SK-MEL-5 (cell line): Measurements from ENCODE around the gene MPV17. TPM values are rescaled to one million over a fixed set of nuclear protein-coding genes. Genes with fewer than 3 reads are reported as not detected.
"Not testable (repeated sequence)": the region's sequence is repeated elsewhere in the genome, so short reads cannot be mapped to it uniquely, and the experiment has no call there.

Experiments used
- DNase-seq: peaks from one replicate; pipeline ENCODE4 v3.0.0-alpha.2; 2016; ENCODE audit warnings: low read depth, low spot score
- in situ Hi-C: cut with HindIII; loops from 2 replicates; pipeline ENCODE4 v1.10.0; 2016; ENCODE audit warnings: low sequenced_read_pairs, high pct_unique_total_duplicates, low pct_unique_long_range_greater_than_20kb
- polyA plus RNA-seq, 2 experiments: library from polyadenylated mRNA; depleted of rRNA; stranded (reverse); fragments of >200 nt; gene quantifications; 2 replicates each; pipeline ENCODE4 v1.2.3, GENCODE V29; 2015
- total RNA-seq: library from RNA; depleted of rRNA; stranded (reverse); fragments of >200 nt; shearing (Covaris generic); gene quantifications from 2 replicates; pipeline ENCODE4 v1.2.3, GENCODE V29; 2014; rRNA removed

Gene MPV17
- total RNA-seq, result 268 and 286 TPM in 2 replicates
- polyA plus RNA-seq (2015; cell fraction: cytosol; rRNA removed), result 174 and 219 TPM in 2 replicates
- polyA plus RNA-seq (2015; cell fraction: nucleus; rRNA removed), result 292 and 359 TPM in 2 replicates

DNA sequence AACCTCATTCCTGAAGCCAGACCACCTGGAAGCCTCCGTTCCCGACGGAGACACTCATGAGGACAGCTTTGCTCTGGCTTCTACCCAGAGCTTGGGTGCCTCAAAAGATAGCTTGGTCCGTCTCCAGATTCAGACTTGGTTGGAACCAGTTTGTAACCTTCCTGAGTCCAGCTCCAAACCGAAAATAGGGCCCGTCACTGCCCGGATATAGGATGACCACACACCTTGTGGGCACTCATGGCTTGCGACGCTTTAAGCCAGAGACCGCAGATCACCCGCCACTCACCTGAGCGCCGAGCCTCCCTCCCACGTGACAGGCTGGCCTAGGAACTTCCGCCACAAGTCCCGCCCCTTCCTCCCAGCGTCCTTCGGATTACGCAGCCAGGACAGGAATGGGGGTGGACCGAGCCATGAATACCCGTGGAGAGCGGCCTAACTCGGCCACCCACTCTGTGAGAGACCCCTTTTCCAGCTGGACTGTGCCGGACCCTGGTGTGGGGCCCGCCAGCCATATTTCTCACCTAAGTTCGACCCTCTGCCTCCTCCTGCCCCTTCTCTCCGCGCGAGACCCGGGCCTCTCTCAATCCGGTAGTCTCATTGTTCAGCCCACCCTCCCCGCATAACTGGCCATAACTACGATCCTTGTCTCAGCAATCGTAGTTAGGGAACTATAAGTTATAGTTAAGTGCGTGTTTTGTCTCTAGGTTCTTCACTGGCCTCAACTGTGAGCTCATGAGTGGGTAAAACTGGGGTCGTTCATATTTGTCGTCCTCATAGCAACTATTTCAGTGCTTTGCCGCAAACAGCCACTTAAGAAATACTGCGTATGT lies at the start of gene MPV17:
Gene MPV17, minus strand, starts transcription at position 332 of the 830 bp plus-strand sequence. CDS start 580 bp downstream, outside the sequence.
- in situ Hi-C loops, result no loop called here
- DNase-seq, result peak; percentile 97

GRCh38 chr2:27370816-27371620 lies 48.1 kb upstream of the MPV17 start:
- DNase-seq, result peak; percentile 43
- in situ Hi-C loops, result no loop called here

- in situ Hi-C loops, result no loop called here
- DNase-seq, result peak; percentile 100
Observed at GRCh38 chr2:27370026-27370815, 47.3 kb upstream of the MPV17 start, which contains the start of the genes EIF2B4 and SNX17. EIF2B4 (minus strand) TSS chr2:27370338; CDS start chr2:27370314, 24 bp downstream. SNX17 (plus strand) TSS chr2:27370616; CDS start chr2:27370744, 128 bp downstream.

- in situ Hi-C loops, result no loop called here
- peak; percentile 65 for DNase-seq
Observed at GRCh38 chr2:27369471-27370025, 46.7 kb upstream of the MPV17 start.

DNA sequence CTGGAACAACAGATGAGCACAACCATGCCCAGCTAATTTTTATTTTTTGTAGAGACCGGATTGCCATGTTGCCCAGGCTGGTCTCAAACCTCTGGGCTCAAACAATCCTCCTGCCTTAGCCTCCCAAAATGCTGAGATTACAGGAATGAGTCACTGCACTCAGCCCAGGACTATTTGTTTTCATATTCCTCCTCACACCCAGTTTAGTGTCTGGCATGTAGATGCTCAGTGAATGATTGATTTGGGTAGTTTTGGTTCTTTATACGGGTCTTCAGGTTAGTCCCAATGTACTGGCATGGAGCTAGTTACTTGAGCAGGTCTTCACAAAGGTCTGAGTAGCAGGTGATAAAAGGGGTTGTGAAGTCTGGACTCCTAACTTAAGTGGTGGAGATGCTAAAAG lies 41.0 kb upstream of the MPV17 start:
- in situ Hi-C loops, result no loop called here
- DNase-seq, result no peak

DNA sequence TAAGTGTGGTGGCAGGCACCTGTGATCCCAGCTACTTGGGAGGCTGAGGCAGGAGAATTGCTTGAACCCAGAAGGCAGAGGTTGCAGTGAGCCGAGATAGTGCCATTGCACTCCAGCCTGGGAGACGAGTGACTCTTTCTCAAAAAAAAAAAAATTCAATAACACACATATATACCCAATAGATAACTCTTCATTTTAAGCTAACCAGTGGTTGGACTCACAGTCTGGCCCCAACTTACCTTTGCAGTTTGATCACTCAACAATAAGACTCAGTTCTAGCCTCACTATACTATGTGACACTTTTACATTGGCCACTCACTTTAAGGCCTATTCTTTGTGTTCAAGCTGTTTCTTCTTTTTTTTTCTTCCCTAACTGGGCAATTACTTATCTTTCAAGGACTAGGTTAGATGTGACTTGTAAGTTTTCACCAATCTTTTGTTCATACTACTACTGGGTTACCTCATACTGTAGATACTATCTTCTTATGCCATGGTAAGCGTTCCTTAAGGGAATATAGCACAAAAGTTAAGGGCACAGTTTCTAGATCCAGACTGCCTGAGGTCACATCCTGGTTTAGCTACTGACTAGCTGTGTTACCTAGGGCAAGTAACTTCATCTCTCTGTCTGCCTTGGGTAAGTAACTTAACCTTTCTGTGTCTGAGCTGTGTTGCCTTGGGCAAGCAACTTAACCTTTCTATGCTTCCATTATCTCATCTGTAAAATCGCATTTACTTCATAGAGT lies 40.0 kb upstream of the MPV17 start:
- no peak for DNase-seq
- in situ Hi-C loops, result no loop called here

GRCh38 chr2:27356382-27357181 lies 33.7 kb upstream of the MPV17 start, which contains the start of gene GTF3C2:
GTF3C2 (minus strand) TSS chr2:27356764; CDS start chr2:27343554, 13,210 bp downstream.
- DNase-seq, result peak; percentile 98
- in situ Hi-C loops, result no loop called here

DNA sequence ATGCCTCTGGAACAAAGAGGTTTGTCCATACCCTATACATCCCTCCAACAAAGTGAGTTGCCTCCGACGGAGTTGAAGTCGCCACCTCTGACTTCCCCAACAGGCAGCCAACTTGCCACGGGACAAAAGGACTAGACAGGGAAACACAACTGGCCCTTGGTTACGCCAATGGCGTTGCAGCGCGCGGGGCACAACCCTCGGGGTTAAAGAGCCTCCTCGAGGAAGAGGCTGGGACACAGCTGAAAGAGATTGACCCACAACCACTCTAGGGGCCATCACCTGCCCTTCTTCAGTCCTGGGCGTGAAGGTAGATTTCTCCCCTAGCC lies 33.1 kb upstream of the MPV17 start:
- in situ Hi-C loops, result no loop called here
- DNase-seq, result peak; percentile 81

GRCh38 chr2:27354597-27354927 lies 31.7 kb upstream of the MPV17 start:
- in situ Hi-C loops, result no loop called here
- no peak for DNase-seq

GRCh38 chr2:27353762-27354596 lies 31.1 kb upstream of the MPV17 start:
- DNase-seq, result no peak
- in situ Hi-C loops, result no loop called here

GRCh38 chr2:27353386-27353761 lies 30.5 kb upstream of the MPV17 start:
- DNase-seq, in situ Hi-C loops: not testable (repeated sequence)

DNA sequence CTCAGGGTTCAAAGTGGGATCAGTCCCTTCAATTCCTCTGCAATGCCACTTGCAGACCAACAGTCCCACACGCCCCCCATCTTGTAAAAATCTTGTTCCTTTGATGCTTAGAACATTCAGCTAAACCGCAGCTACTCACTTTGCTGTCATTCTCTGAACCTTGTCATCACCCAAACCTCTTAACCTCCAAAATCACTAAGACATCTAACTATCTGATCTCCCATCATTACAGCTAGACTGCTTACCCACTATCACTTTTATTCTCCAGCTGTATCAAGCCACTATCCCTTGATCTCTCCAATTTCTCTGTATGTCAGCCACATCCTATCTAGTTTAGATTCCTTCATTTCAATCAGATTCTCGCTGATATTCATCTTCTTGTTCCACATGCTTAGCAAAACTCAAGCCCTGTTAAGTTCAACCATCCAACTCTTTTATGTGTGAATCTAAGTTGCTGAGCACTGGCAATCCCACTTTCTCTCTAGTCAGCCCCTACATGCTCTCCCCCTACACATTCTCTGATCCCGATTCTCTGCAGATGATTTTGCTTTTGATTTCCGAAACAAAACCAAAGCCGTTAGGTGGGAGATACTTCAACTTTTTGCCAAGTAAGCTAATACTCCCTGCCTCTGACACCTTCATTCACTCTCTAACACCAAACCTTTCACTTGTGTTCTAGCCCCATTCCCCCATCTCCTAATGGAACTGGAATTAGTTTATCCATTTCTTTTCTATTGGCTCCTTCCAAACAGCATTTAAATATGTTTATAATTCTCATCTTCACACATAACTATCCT lies 29.1 kb upstream of the MPV17 start:
- in situ Hi-C loops, result no loop called here
- no peak for DNase-seq

DNA sequence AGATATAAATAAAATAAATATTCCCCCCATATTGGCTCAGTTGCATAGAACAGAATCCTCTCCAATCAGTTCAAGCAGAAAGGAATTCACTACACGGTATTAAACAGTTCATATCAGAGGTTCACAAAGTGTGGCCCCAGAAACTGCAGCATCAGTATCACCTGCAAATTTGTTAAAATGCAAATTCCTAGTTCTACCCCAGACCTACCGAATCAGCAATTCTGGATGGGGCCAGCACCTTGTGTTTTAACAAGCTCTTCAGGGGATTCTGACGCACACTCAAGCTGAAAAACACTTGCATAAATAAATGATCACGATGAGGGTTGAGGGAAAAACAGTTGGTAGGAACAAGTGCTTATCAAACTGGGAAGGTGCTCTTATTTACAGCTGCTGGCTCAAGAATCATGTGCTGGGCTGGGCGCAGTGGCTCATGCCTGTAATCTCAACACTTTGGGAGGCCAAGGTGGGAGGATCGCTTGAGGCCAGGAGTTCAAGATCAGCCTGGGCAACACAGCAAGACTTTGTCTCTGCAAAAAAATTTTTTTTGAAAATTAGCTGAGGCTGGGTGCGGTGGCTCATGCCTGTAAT lies 27.3 kb upstream of the MPV17 start:
- in situ Hi-C loops, result no loop called here
- DNase-seq, result no peak

DNA sequence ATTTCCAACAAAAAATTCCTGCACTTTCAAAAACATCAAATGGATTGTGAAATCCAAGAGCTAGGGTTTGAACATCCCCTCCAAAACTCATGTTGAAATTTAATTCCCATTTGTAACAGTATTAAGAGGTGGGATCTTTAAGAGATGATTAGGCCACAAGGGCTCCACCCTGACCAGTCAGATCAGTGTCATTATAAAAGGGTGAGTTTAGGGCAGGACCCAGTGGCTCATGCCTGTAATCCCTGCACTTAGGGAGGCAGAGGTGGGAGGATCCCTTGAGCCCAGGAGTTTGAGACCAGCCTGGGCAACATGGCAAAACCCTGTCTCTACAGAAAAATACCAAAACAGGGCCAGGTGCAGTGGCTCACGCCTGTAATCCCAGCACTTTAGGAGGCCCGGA lies 24.7 kb upstream of the MPV17 start:
- in situ Hi-C loops, result no loop called here
- no peak for DNase-seq
